Vagina (tissue), 2 donors: ENCODE data around the gene NAPSA.

ENCODE experiments used
- POLR2A ChIP-seq, 2 donors: fragments of 450-650 bp; IDR thresholded peaks; one replicate each; pipeline ENCODE4 v1.6.1; 2017; ENCODE audit warnings: antibody characterized with exemption in 2 of 2, mild to moderate bottlenecking in 2 of 2, moderate library complexity in 2 of 2
- POLR2AphosphoS5 ChIP-seq, 2 donors: sonication (generic); formaldehyde crosslinking; IDR thresholded peaks; one replicate each; pipeline ENCODE4 v1.9.0; 2017; ENCODE audit warnings: antibody characterized with exemption in 2 of 2, mild to moderate bottlenecking in 2 of 2, low read depth in 1 of 2; ENCODE audit not compliant: insufficient read depth in 1 of 2
- TF ChIP-seq, protein P1 (sequence below), 3 experiments: fragments of 450-650 bp in 2 of 3; fragments of 200-600 bp in 1 of 3; sonication (generic) in 1 of 3; IDR thresholded peaks; one replicate each; pipeline ENCODE4 v1.5.1; 2017 to 2019; ENCODE audit warnings: antibody characterized with exemption in 3 of 3, mild to moderate bottlenecking in 2 of 3, moderate library complexity in 2 of 3

- TF ChIP-seq, protein P1, sequence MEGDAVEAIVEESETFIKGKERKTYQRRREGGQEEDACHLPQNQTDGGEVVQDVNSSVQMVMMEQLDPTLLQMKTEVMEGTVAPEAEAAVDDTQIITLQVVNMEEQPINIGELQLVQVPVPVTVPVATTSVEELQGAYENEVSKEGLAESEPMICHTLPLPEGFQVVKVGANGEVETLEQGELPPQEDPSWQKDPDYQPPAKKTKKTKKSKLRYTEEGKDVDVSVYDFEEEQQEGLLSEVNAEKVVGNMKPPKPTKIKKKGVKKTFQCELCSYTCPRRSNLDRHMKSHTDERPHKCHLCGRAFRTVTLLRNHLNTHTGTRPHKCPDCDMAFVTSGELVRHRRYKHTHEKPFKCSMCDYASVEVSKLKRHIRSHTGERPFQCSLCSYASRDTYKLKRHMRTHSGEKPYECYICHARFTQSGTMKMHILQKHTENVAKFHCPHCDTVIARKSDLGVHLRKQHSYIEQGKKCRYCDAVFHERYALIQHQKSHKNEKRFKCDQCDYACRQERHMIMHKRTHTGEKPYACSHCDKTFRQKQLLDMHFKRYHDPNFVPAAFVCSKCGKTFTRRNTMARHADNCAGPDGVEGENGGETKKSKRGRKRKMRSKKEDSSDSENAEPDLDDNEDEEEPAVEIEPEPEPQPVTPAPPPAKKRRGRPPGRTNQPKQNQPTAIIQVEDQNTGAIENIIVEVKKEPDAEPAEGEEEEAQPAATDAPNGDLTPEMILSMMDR (IDR thresholded peaks at IDR 0.05) = no peak
- TF ChIP-seq POLR2A (IDR thresholded peaks at IDR 0.05) (no peak), POLR2AphosphoS5 (IDR thresholded peaks at IDR 0.05; ENCODE audit: insufficient read depth in 1 of 2, low read depth in 1 of 2) (no peak)
These were observed 52.2 kb downstream of the NAPSA start for GRCh38 chr19:50312967-50313811.
